ENCODE measurements around the gene ZMIZ1.
A peak's percentile ranks its signal among the peaks of the same experiment; 100 is the strongest.

ZMIZ1 gene

GRCh38 chr10:79052291-79053080 lies 16.3 kb upstream of the ZMIZ1 start:
- no peak for DNase-seq

DNA sequence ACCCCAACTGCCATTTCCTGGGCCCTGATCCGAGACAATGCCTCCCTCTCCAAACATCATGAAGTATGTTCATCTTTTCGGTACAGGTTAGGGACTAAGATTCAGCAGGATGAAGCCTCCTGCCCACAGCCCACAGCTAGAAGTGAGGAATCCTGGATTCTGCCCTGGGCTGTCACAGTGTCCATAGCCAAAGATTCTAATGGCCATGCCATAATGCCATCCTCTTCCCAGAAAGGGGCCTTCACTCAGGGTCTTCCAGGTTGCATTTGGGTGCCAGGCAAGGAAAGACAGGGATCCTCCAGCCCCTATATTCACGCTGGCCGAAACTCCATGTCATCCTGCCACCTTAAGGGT lies 15.7 kb upstream of the ZMIZ1 start:
- DNase-seq, result no peak

DNA sequence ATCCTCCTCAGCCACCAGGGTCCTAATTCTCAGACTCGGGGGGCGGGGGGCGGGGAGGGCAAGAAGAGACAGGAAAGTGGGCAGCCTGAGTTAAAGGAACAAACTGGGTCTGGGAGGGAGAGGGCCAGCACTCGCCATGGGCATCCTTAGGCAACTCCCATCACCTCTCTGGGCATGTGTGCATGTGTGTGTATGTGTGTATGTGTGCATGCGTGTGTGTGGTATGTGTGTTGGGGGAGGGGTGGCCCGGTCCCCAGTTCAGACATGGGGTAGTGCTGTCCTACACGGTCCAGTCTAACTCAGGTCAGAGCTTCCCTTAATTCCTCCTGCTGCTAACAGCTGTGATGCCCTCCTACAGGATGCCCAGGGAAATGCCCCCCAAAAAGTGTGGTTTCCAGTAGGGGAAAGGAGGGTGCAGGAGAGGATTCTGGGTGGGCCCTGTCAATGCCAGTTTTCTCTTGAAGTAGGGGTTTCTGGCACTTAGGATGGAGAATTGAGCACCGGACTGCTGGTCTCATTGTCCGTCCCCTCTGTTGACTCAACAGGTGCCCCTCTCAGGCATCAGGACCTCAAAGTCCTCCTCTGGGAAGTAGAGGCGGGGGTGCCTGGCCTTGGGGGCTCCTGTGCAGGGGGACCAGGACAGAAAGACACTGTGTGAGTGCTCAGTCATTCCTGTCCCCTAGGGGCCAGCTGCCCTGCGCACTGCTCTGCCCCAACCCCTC lies 15.1 kb upstream of the ZMIZ1 start:
- DNase-seq, result no peak

GRCh38 chr10:79054203-79055099 lies 14.3 kb upstream of the ZMIZ1 start:
- DNase-seq, result no peak

- no peak for DNase-seq
Measured at GRCh38 chr10:79055100-79055782, 13.5 kb upstream of the ZMIZ1 start.

- DNase-seq, result no peak
Measured at GRCh38 chr10:79055892-79056291, 12.9 kb upstream of the ZMIZ1 start.

- no peak for DNase-seq
Measured at GRCh38 chr10:79056361-79056735, 12.4 kb upstream of the ZMIZ1 start.

DNA sequence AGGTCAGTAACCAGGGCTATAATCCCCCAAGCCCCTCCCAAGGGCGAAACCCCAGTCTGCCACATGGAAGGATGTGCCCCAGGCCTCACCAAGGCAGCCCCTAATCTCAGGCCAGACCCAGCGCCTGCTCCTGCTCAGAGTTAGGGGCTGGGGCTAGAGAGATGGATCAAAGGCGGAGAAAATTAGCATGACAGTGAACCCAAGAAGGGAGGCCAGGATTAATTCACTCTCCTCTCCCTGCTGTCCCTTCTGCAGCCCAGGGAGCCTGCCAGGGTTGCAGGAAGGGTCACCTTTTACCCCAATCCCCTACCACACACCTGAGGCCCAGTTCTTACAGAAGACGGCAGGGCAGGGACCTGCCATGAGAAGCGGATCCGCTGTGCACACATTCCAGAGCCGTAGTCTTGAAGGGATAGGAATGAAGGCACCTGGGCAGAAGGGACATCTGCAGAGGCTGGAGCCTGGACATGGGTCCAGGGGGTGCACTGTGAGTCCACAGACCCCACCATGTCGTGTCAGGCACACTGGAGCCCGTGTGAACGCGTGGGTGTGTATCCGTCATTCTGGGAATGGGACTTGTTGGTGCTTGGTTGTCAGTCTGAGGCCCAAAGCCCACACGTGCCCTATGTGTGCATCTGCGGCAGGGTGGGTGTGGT lies 11.9 kb upstream of the ZMIZ1 start:
- no peak for DNase-seq

- DNase-seq, result no peak
Measured at GRCh38 chr10:79057481-79058275, 11.1 kb upstream of the ZMIZ1 start.

- DNase-seq, result no peak
Measured at GRCh38 chr10:79058899-79059841, 9.6 kb upstream of the ZMIZ1 start.

DNA sequence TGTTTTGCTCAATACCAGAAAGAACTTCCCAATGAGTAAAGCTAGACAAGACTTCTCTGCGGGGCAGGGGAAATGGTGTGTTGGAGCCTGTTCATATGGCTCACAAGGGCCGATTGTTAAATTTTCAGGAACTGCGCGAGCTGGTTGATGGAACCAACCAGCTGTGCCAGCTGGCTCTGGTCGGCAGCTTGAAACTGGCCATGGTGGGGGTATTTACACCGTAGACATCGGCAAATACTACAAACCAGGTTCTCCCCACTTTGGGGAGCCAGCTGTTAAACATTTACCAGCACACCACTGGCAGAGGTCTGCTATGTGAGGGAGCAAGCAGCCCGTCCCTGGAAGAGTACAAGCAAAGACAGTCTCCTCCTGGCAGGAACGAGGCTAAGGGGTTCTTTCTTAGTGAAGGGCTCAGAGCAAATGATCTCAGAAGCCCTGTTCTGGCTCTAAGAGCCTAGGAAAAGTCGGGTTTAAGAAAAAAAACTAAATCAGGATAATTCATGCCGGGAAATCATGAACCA lies 8.8 kb upstream of the ZMIZ1 start:
- no peak for DNase-seq

GRCh38 chr10:79060641-79061255 lies 8.0 kb upstream of the ZMIZ1 start:
- DNase-seq, result no peak

DNA sequence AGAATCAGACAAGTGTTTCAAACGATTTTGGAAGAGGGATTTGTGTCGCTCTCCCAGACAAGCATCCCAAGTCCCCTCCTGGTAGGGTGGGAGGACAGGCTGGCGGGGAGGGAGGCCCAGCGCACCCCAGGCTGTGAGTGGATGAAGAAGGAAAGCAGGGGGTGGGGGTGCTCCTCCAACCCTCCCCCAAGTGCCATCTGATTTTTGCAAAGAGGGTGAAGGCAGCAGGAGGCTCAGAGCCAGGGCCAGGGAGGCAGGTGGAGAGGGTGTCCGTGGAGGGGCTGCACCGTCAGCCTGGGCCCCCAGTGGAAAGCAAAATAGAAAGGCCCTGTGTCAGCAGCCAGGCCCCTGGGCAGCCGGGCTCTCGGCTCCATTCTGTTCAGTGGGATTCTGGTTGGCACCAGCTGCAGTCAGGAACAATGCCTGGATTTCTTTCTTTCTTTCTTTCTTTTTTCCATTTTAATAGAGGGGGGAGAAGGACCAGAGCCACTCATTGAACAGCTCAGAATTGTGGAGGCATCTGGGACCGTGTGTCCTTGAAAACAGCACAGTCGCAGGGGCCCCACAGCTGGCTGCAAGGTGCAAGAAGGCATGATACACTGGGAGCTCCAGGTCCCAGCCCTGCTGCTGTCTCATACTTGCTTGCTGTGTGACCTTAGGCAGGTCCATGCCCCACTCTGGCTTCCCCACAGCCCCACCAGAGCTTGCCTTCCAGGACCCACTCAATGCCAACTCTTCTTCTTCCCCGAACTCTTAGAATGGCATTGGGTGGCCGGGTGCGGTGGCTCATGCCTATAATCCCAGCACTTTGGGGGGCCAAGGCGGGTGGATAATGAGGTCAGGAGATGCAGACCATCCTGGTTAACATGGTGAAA lies 7.1 kb upstream of the ZMIZ1 start:
- DNase-seq, result no peak

DNA sequence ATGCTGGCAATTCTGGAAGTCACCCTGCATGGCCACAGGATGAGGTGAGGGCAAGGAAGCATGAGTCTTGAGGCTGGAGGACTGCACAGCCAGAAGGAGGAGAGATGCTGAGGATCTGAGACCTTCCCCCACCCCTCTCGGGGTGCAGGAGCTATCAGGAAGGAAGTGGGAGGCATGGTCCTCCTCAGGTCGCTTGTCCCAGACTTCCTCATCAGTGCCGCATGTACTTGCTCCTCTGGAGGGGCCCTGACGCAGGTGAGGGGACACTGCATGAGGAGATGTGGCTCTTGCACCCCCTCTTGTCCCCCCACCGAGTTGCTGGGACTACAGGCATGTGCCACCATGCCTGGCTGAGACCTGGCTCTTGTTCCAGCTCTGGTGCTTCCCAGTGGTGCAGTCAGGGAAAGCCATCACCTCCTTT lies 5.7 kb upstream of the ZMIZ1 start:
- DNase-seq, result no peak

- DNase-seq, result peak; percentile 14
Measured at GRCh38 chr10:79063661-79064492, 4.9 kb upstream of the ZMIZ1 start.

- no peak for DNase-seq
Measured at GRCh38 chr10:79065091-79065551, 3.6 kb upstream of the ZMIZ1 start.

DNA sequence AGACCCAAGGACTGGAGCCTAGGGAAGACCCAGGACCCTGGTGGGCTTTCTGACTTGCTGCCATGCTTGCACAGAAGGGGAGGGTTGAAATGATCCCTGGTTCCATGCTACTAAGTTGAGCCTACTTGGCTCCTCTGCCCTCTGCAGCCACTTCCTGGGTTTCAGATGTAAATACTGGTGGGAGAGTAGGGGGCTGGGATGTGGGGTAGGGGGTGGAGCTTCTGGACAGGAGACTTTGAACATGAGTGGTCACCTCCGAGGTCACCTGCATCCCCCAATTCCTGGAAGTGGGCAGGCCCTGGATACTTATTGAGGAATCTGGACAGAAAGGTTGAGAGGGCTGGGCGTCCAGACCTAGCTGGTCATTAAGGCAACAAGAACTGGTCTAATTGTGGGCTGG lies 2.9 kb upstream of the ZMIZ1 start:
- no peak for DNase-seq
